ENCODE results near the gene MMP28. TPM values are rescaled to one million over a fixed set of nuclear protein-coding genes. Genes with fewer than 3 reads are reported as not detected.
"Not testable (repeated sequence)": the region's sequence is repeated elsewhere in the genome, so short reads cannot be mapped to it uniquely, and the experiment has no call there.

MMP28 gene
- total RNA-seq, 2 donors from 2014 or later, result 12.8 to 146 TPM

GRCh38 chr17:35752945-35753764 is 42.3 kb downstream of the MMP28 start, which contains the start of gene GAS2L2:
Gene GAS2L2, minus strand, starts transcription at chr17:35753239. Its CDS starts 389 bp downstream, at chr17:35752850.
- Histone ChIP-seq H3K4me3 (no peak within 1 kb of the TSS), H3K27ac (no peak within 1 kb of the TSS), H3K36me3 (no peaks in the 10 kb centered on the region), H3K4me1 (replicated peaks) (no peaks in the 10 kb centered on the region), H3K27me3 (replicated peaks; ENCODE audit: insufficient read depth) (peaks cover 4% of the 10 kb centered on the region), H3K9me3 (no peaks in the 10 kb centered on the region)
- 34% methylated on average over 9 of the region's 9 CpGs for WGBS
- TF ChIP-seq CTCF (IDR thresholded peaks at IDR 0.05) (no peak), POLR2AphosphoS5 (IDR thresholded peaks at IDR 0.05) (no peak), POLR2A (IDR thresholded peaks at IDR 0.05) (no peak)
- DNase-seq (ENCODE audit: low spot score), result no peak
- intact Hi-C loops (cut with DNase I), result no loop called here

- 48% methylated on average over 16 of the region's 16 CpGs for WGBS
- DNase-seq (ENCODE audit: low spot score), result no peak
- H3K9me3 ChIP-seq, result no peaks in the 10 kb centered on the region
- intact Hi-C loops (cut with DNase I), result no loop called here
- TF ChIP-seq POLR2AphosphoS5 (IDR thresholded peaks at IDR 0.05) (no peak), CTCF (IDR thresholded peaks at IDR 0.05) (no peak), POLR2A (IDR thresholded peaks at IDR 0.05) (no peak)
- no peak overlapping the region for H3K4me3 ChIP-seq
- H3K36me3 ChIP-seq, result no peaks in the 10 kb centered on the region
- no peak overlapping the region for H3K27ac ChIP-seq
- H3K4me1 ChIP-seq (replicated peaks), result no peaks in the 10 kb centered on the region
- H3K27me3 ChIP-seq (replicated peaks; ENCODE audit: insufficient read depth), result peaks cover 4% of the 10 kb centered on the region
Measured at GRCh38 chr17:35752471-35752870, 43.0 kb downstream of the MMP28 start.

- 87% methylated on average over 4 of the region's 4 CpGs for WGBS
- H3K36me3 ChIP-seq; H3K27ac ChIP-seq; intact Hi-C loops (cut with DNase I); H3K9me3 ChIP-seq; H3K4me3 ChIP-seq; H3K27me3 ChIP-seq (replicated peaks; ENCODE audit: insufficient read depth); DNase-seq (ENCODE audit: low spot score); H3K4me1 ChIP-seq (replicated peaks): not testable (repeated sequence)
Measured at GRCh38 chr17:35751541-35751940, 43.9 kb downstream of the MMP28 start.

- peaks cover 4% of the 10 kb centered on the region for H3K27me3 ChIP-seq (replicated peaks; ENCODE audit: insufficient read depth)
- no peaks in the 10 kb centered on the region for H3K36me3 ChIP-seq
- DNase-seq (ENCODE audit: low spot score), result no peak
- 67% methylated on average over 10 of the region's 10 CpGs for WGBS
- H3K9me3 ChIP-seq, result no peaks in the 10 kb centered on the region
- H3K4me3 ChIP-seq, result no peak overlapping the region
- H3K27ac ChIP-seq, result no peak overlapping the region
- H3K4me1 ChIP-seq (replicated peaks), result no peaks in the 10 kb centered on the region
- intact Hi-C loops (cut with DNase I), result no loop called here
- TF ChIP-seq POLR2A (IDR thresholded peaks at IDR 0.05) (no peak), CTCF (IDR thresholded peaks at IDR 0.05) (no peak), POLR2AphosphoS5 (IDR thresholded peaks at IDR 0.05) (no peak)
Measured at GRCh38 chr17:35750526-35751395, 44.7 kb downstream of the MMP28 start.

- WGBS, result 6% methylated on average over 34 of the region's 35 CpGs
- Histone ChIP-seq H3K4me3 (no peak overlapping the region), H3K9me3 (no peaks in the 10 kb centered on the region), H3K36me3 (no peaks in the 10 kb centered on the region), H3K4me1 (replicated peaks) (no peaks in the 10 kb centered on the region), H3K27ac (no peak overlapping the region), H3K27me3 (replicated peaks; ENCODE audit: insufficient read depth) (peaks cover 4% of the 10 kb centered on the region)
- no peak for DNase-seq (ENCODE audit: low spot score)
- intact Hi-C loops (cut with DNase I), result no loop called here
- TF ChIP-seq CTCF (IDR thresholded peaks at IDR 0.05) (no peak), POLR2AphosphoS5 (IDR thresholded peaks at IDR 0.05) (no peak), POLR2A (IDR thresholded peaks at IDR 0.05) (no peak)
Measured at GRCh38 chr17:35749560-35750412, 45.7 kb downstream of the MMP28 start.
